ENCODE data around the gene USP47. TPM values are rescaled to one million over a fixed set of nuclear protein-coding genes. Genes with fewer than 3 reads are reported as not detected.

USP47 gene
- total RNA-seq, 1 donor, result 72.7 TPM

DNA sequence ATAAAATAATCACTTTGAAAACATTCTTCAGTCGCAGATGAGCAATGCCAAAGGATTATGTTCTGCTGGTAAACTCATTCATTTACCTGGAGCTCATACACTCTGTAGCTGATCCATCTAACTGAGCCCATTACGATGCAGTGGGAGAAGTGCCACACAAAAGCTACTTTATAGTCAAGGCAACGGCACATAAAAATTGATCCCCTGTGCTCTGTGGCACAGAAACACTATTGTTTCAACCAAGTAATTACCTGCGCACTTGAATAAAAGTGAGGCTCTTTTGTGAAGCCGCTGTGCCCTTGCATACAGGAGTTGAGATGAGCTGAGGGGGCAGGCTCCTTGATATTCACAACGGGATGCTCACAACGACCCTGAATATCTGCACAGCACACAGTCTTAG is 159.4 kb downstream of the USP47 start:
- no peak overlapping the region for H2AFZ ChIP-seq (ENCODE audit: low read length)
- H3K4me2 ChIP-seq (ENCODE audit: insufficient read depth, low read length), result no peak overlapping the region
- H3K27ac ChIP-seq (ENCODE audit: low read depth, low read length), result no peak overlapping the region
- peaks cover 6% of the 10 kb centered on the region for H3K27me3 ChIP-seq (ENCODE audit: insufficient read depth, low read length)
- no peak overlapping the region for H3K4me3 ChIP-seq (ENCODE audit: insufficient read depth, low read length)
- peaks cover 11% of the 10 kb centered on the region for H3K4me1 ChIP-seq (ENCODE audit: insufficient read depth, low read length)
- TF ChIP-seq, protein P1, sequence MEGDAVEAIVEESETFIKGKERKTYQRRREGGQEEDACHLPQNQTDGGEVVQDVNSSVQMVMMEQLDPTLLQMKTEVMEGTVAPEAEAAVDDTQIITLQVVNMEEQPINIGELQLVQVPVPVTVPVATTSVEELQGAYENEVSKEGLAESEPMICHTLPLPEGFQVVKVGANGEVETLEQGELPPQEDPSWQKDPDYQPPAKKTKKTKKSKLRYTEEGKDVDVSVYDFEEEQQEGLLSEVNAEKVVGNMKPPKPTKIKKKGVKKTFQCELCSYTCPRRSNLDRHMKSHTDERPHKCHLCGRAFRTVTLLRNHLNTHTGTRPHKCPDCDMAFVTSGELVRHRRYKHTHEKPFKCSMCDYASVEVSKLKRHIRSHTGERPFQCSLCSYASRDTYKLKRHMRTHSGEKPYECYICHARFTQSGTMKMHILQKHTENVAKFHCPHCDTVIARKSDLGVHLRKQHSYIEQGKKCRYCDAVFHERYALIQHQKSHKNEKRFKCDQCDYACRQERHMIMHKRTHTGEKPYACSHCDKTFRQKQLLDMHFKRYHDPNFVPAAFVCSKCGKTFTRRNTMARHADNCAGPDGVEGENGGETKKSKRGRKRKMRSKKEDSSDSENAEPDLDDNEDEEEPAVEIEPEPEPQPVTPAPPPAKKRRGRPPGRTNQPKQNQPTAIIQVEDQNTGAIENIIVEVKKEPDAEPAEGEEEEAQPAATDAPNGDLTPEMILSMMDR (IDR thresholded peaks at IDR 0.05; ENCODE audit: extremely low read depth, low read depth, low read length), result no peak
- no peaks in the 10 kb centered on the region for H3K9me3 ChIP-seq (ENCODE audit: low read depth, low read length)
- H3K79me2 ChIP-seq (ENCODE audit: insufficient read depth, low read length), result no peaks in the 10 kb centered on the region
- no peak for DNase-seq (ENCODE audit: insufficient read length, low spot score, missing footprints)
- H3K36me3 ChIP-seq (ENCODE audit: insufficient read depth, low read length), result no peaks in the 10 kb centered on the region
- H4K20me1 ChIP-seq (ENCODE audit: insufficient read depth, low read length), result no peaks in the 10 kb centered on the region

DNA sequence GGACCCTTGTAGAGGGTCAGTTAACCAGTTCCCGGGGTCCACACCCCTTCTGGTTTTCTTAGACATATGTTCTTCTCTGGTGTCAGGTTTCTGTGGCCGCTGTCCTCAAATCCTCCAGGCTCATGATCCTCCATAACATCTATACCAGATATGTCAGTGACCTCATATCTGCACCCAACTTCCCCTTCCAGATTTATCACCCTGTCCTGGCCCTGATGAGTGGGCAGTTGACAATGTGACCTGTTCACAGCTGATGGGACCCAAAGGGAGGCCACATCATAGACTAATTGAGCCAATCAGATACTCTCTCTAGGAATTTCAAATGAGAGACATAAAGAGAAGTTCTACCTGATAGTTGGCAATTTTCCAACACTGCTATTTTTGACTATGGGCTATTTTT is 161.6 kb downstream of the USP47 start:
- Histone ChIP-seq H4K20me1 (ENCODE audit: insufficient read depth, low read length) (no peaks in the 10 kb centered on the region), H3K27me3 (ENCODE audit: insufficient read depth, low read length) (peaks cover 21% of the 10 kb centered on the region), H3K4me3 (ENCODE audit: insufficient read depth, low read length) (no peak overlapping the region), H2AFZ (ENCODE audit: low read length) (no peak overlapping the region), H3K4me1 (ENCODE audit: insufficient read depth, low read length) (peaks cover 6% of the 10 kb centered on the region), H3K4me2 (ENCODE audit: insufficient read depth, low read length) (no peak overlapping the region), H3K36me3 (ENCODE audit: insufficient read depth, low read length) (no peaks in the 10 kb centered on the region), H3K27ac (ENCODE audit: low read depth, low read length) (no peak overlapping the region), H3K79me2 (ENCODE audit: insufficient read depth, low read length) (no peaks in the 10 kb centered on the region), H3K9me3 (ENCODE audit: low read depth, low read length) (no peaks in the 10 kb centered on the region)
- no peak for DNase-seq (ENCODE audit: insufficient read length, low spot score, missing footprints)
- TF ChIP-seq, protein P1 (IDR thresholded peaks at IDR 0.05; ENCODE audit: extremely low read depth, low read depth, low read length), result no peak

DNA sequence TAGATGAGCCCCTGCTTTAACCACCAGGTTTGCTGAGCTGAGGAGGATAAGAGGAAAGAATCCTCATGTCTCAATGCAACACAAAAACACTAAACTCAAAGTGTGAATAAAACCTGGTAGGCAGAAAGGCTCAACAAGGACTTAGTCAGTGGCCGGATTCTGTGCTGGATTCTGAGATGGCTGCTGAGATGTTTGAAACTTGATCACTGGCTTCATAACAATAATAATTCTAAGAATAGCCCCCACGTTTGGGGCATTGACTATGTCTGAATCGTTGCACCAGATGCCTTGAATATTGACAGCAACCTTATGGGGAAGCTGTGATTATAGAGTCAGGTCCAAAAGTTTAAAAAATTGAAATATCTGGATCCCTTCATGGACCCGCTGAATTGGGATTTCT is 162.0 kb downstream of the USP47 start:
- Histone ChIP-seq H3K4me3 (ENCODE audit: insufficient read depth, low read length) (no peak overlapping the region), H3K27ac (ENCODE audit: low read depth, low read length) (no peak overlapping the region), H2AFZ (ENCODE audit: low read length) (no peak overlapping the region), H3K4me1 (ENCODE audit: insufficient read depth, low read length) (peaks cover 1% of the 10 kb centered on the region), H3K4me2 (ENCODE audit: insufficient read depth, low read length) (no peak overlapping the region), H3K36me3 (ENCODE audit: insufficient read depth, low read length) (no peaks in the 10 kb centered on the region), H3K9me3 (ENCODE audit: low read depth, low read length) (no peaks in the 10 kb centered on the region), H4K20me1 (ENCODE audit: insufficient read depth, low read length) (no peaks in the 10 kb centered on the region), H3K79me2 (ENCODE audit: insufficient read depth, low read length) (no peaks in the 10 kb centered on the region), H3K27me3 (ENCODE audit: insufficient read depth, low read length) (peaks cover 21% of the 10 kb centered on the region)
- TF ChIP-seq, protein P1 (IDR thresholded peaks at IDR 0.05; ENCODE audit: extremely low read depth, low read depth, low read length), result no peak
- no peak for DNase-seq (ENCODE audit: insufficient read length, low spot score, missing footprints)

DNA sequence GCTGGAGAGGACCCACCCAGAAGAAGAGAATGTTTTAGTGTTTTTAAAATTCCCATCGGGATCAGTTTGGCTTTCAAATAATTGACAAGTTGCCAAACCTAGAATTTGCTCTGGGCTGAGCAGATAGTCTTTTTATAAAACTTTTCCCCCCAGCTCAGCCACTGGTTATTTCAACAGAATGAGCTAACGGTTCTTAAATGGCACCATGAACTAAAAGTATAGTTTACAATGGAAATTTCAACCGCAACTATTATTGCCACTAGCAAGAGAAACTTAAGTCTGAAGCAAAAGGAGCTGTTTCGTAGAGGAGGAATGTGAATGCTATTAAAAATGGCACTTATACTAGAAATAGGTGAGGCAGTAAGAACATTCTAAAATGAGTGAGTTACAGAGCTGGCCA is 163.3 kb downstream of the USP47 start:
- Histone ChIP-seq H3K27me3 (ENCODE audit: insufficient read depth, low read length) (peaks cover 29% of the 10 kb centered on the region), H4K20me1 (ENCODE audit: insufficient read depth, low read length) (no peaks in the 10 kb centered on the region), H3K36me3 (ENCODE audit: insufficient read depth, low read length) (no peaks in the 10 kb centered on the region), H3K4me1 (ENCODE audit: insufficient read depth, low read length) (no peaks in the 10 kb centered on the region), H3K9me3 (ENCODE audit: low read depth, low read length) (no peaks in the 10 kb centered on the region), H3K27ac (ENCODE audit: low read depth, low read length) (no peak overlapping the region), H3K79me2 (ENCODE audit: insufficient read depth, low read length) (no peaks in the 10 kb centered on the region), H2AFZ (ENCODE audit: low read length) (no peak overlapping the region), H3K4me3 (ENCODE audit: insufficient read depth, low read length) (no peak overlapping the region), H3K4me2 (ENCODE audit: insufficient read depth, low read length) (no peak overlapping the region)
- no peak for DNase-seq (ENCODE audit: insufficient read length, low spot score, missing footprints)
- TF ChIP-seq, protein P1 (IDR thresholded peaks at IDR 0.05; ENCODE audit: extremely low read depth, low read depth, low read length), result no peak
